Measurements from ENCODE around the gene ARFGAP3.

The ARFGAP3 gene

DNA sequence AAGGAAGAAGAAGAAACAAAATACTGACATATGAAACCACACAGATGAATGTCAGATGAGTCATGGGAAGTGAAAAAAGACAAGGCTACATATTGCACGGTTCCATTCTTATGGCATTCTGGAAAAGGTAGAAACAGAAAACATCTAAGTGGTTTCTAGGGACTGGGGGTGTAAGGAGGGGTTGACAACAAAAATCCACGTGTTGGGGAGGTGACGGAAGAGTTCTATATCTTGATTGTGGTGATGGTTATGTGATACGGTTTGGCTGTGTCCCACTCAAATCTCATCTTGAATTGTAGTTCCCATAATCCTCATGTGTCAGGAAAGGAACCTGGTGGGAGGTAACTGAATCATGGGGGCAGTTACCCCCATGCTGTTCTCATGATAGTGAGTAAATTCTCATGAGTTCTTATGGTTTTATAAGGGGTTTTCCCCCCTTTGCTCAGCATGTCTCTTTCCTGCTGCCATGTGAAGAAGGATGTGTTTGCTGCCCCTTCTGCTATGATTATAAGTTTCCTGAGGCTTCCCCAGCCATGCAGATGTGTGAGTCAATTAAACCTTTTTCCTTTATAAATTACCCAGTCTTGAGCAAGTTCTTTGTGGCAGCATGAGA is 6.4 kb upstream of the ARFGAP3 start:
- peak in 1 of 5 experiments; percentile 42 for DNase-seq

DNA sequence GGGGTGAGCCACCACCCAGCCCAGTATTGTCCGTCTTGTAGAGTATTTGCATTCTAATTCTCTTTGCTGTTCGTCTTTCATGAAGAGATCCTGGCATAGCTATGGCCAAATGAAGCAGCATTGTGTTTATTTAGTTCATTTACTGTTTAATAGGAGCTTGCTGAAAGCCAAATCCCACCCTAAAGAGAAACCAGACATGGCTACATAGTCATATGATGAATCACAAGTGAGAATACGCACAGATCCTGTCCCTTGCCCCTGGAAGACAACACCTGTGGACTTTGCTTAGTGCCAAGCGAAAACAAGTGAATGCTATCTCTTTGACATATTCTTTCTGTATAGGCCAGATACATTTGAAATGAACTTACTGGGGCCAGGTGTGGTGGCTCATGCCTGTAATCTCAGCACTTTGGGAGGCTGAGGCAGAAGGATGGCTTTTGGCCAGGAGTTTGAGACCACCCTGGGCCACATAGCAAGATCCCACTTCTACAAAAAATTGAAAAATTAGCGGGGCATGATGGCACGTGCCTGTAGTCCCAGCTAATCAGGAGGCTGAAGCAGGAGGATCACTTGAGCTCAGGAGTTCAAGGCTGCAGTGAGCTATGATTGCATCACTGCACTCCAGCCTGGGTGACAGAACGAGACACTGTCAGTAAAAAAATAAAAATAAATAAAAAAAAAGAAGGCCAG is 5.1 kb upstream of the ARFGAP3 start:
- no peak for DNase-seq

DNA sequence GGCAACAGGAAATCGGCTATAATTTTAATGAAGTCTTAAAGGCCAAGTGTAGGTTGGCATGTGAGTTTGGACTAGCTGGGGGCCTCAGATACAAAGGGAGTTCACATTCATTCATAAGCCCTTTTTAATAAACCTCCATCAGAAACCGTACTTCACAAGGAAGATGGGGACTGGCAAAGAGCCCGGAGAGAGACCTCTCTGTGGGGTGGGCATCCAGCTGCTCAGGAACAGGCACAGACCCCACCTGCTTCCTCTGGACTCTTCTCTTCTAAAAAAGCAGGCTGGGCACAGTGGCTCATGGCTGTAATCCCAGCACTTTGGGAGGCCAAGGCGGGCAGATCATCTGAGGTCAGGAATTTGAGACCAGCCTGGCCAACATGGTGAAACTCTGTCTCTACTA is 3.9 kb upstream of the ARFGAP3 start:
- no peak for DNase-seq

DNA sequence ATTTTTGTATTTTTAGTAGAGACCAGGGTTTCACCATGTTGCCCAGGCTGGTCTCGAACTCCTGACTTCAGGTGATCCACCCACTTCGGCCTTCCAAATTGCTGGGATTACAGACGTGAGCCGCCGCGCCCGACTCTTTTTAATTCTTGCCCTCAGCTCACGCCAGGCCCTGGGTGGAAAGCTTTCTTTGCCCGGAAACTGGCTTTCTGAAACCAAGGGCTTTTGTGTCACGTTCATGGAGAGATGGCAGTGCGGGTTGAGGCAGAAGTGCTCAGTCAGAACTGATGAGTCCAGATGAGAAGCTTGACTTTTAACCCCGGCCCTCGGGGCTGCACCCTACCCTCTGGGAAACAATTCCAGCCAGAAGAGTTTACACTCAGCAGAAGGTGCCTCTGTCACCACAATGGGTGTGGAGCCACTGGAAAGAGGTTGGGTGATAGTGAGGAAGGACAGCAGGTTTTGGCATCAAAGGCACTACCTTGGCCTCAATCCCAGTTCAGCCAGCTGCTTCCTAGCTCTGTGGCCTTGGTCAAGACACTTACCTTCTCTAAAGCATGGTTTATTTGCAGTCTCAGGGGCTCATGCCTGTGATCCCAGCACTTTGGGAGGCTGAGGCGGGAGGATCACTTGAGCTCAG is 890 bp upstream of the ARFGAP3 start:
- no peak for DNase-seq

DNA sequence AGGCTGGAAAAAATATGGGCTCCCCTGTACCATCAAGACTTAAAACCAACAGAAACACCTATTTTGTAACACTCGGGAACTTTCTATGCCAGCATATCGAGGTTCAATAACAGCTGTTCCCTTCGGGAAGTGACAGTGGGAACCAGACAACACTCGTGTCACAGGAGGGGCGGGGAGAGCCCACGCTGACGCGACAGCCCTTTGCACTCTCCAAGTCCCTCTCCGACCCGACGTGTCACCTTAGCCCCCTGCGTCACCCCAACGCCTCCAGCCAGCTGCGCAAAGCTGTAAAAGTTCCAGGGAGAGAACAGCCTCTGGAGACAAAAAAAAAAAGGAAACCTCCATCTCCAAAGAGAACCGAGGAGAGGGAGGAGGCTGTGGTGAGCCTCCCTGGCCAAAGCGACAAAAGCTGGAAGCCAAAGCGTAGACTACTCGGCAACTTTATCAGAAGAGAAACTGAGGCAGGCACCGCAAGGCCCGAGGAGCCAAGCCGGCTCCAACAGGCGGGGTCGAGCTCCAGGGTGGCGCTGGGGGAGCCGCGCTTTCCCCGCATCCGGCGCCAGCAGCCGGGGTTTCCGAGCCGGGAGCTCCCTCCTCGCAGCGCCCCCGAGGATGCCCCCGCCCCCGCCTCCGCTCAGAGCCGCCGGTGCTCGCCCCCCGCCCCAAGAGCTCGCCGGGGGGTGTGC is 751 bp downstream of the ARFGAP3 start:
- peak; percentile 37 to 81 (median 61) for DNase-seq

DNA sequence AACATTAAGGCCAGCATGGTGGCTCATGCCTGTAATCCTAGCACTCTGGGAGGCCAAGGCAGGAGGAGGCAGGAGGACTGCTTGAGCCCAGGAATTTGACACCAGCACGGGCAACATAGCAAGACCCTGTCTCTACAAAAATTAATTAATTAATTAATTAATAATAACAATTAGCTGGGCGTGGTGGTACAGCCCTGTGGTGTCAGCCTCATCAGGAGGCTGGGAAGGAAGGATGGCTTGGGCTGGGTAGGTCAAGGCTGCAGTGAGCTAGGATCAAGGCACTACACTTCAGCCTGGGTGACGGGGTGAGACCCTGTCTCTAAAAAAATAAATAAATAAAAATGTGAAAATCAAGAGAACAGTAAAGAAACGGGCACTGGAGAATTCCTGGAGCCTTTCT is 1.4 kb downstream of the ARFGAP3 start:
- DNase-seq = no peak

DNA sequence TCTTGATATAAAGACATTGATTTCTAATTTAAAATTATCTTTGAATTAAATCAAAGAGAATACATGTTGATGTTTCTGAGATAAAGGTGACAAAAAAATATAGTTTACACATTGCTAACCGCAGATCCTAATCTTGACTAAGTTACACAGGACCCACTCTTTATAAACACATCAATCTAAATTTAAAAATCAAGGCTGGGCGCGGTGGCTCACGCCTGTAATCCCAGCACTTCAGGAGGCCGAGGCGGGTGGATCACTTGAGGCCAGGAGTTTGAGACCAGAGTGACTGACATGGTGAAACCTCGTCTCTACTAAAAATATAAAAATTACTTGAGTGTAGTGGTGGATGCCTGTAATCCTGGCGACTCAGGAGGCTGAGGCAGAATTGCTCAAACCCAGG is 1.9 kb downstream of the ARFGAP3 start:
- DNase-seq = peak in 1 of 5 experiments; percentile 33

DNA sequence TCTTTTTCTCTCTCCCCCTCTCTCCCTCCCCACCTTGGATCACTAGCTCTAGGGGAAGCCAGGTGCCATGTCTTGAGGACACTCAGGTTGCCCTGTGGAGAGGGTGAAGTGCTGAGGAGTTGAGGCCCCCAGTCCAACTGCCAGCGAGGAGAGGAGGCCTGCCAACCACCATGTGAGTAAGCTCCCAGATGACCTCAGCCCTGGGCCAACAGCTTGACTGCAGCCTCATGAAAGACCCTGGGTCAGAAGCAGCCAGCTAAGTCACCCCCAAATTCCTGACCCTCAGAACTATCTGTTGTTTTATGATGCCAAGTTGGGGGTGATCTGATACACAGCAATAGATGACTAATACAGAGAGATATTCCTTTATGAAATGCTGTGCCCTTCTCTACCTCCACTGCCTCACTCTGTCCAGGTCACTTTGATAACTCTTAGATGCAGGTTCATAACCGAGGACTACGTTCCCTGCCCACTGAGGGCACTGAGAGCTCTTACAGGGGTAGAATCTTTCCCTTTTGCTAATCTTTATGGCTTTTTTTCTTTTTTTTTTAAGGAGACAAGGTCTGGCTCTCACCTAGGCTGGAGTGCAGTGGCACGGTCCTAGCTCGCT is 8.0 kb downstream of the ARFGAP3 start:
- DNase-seq = no peak

DNA sequence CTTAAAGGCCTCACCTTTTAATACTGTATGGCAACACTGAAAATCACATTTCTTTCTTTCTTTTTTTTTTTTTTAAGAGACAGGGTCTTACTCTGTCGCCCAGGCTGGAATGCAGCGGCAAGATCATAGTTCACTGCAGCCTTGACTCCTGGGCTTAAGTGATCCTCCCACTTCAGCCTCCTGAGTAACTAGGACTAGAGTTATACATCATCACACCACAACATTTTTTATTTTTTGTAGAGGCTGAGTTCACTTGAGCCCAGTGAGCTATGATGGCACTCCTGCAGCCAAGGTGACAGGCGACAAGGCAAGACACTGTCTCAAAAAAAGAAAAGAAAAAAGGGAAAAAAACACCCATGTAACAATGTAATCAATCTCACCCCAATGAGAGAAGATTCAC is 10.0 kb downstream of the ARFGAP3 start:
- no peak for DNase-seq

DNA sequence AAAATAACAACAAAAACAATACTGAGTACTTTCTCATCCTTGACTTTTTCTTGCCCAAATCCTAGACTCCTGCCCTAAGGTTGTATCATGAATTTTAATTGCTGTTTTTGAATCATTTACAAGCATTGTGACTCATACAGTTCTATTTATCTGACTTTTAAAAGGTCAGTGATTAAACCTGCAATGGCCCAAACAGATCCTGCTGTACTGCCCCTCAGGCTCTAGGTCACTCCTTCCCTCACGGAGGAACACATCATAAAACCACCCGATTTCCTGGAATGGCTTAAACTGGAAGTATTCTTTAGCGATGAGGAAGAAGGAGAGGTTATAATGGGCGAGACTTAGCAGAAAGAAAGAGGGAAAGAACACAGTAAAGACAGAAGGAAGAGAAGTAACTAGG is 12.3 kb downstream of the ARFGAP3 start:
- no peak for DNase-seq

DNA sequence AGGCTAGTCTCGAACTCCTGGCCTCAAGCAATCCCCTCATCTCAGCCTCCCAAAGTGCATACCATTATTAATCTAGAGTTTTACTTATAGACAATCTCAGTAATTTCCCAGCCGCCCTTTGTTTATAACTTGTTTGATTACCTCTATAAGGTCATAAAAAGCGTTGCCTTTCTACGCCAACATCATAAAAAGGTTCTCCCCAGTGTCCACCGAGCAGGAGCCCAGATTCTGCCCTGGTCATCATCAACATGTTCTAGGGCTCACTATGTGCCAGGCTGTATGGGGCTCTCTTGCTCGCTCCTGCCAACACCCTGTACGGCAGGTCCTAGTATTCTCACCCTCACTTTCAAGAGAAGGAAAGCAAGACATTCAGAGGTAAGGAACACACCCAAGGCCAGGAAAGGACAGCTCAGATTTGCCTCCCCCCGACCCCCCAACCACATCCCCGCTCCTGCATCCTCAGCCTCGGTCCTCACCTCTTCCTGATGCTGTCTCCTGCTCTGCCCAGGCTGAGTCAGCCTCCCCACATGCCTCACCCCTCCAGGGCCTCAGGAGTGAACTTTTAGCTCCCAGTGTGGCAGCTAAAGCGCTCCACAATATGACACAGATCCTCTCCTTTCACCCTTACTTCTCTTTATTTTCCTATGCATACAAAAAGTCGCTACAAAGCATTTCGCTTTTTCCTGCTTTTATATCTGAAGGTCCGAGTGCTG is 14.3 kb downstream of the ARFGAP3 start:
- DNase-seq = no peak

DNA sequence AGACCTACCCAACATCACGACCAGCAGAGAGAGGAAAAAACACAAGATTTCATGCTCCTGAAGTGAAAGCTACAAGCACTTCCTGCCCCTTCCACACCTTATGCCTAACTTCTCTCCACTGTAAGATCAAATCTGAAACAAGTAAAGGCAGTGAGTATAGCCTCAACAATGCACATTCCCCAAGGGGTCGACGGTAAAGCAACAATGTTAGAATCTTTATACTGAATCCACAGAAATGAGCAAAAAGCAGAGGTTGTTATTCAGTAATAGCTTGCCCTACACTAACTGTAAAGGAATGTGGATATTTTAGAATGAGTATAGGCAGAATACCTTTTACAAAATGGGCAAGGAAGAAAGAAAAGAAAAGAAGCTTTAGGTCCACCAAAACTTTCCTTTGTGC is 15.6 kb downstream of the ARFGAP3 start:
- DNase-seq = no peak

DNA sequence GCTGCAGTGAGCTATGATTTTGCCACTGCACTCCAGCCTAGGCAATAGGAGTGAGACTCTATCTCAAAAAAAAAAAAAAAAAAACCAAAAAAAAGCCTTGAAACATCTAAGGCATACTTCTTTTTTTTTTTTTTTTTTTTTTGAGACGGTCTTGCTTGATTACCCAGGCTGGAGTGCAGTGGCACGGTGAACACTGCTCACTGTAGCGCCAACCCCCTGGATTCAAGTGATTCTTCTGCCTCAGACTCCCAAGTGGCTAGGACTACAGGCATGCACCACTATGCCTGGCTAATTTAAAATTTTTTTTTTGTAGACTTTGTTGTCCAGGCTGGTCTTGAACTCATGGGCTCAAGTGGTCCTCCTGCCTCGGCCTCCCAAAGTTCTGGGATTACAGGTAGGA is 19.5 kb downstream of the ARFGAP3 start:
- DNase-seq = no peak

DNA sequence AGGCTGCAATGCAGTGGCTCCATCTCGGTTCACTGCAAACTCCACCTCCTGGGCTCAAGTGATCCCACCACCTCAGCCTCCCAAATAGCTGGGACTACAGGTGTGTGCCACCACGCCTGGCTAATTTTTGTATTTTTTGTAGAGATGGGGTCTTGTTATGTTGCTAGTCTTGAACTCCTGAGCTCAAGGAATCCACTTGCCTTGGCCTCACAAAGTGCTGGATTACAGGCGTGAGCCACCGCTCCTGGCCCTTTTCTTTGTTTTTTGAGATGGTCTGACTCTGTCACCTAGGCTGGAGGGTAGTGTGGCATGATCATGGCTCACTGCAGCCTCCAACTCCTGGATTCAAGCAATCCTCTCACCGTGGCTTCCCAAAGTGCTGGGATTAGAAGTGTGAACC is 21.0 kb downstream of the ARFGAP3 start:
- DNase-seq = no peak

DNA sequence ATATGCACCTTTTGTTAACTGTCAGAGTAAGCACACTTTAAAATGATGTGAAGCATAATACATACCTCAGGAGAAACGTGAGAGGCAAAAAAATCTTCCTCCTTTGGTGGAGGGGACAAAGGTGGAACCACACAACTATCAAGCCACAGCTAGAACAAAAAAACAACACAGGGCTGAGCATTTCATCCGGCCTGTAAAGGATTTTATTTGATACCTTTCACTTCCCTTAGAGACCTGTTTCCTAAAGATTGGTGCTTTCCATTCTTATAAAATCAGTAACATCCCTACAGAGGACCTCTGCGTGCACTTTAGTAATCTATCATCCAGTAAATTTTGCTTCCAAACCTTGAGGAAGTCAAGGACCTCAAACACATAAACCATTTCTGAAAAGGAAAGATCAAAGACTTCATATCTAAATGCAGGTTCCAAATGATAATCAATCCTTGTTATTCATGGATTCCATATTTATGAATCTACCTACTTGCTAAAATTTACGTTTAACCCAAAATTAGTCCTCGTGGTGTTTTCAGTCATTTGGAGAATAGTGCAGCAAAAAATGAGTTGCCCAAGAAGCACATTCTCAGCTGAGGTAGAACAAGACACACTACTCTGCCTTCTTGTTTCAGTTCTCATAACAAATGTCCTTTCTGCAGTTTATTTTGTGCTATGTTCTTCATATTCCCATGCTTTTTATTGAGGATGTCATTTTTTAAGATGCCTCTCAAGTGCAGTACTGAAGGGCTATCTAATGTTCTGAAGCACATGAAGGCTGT is 22.7 kb downstream of the ARFGAP3 start:
- no peak for DNase-seq

DNA sequence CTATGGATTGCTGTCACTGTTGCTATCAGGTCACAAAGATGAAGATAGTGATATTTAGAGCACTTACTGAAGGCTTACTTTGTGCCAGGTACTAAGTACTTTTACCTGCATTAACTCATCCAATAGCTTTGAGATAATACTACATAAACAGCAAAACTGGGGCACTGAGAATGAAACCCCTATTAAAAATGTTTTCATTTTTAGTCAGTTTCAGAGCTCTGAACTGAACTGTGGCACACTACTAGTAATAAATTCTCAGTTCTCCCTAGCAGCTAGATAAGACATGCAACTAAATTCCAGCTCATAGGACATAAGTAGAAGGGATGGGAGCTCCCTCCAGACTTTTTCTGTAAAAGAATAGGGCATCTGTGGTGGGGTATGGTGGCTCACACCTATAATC is 24.0 kb downstream of the ARFGAP3 start:
- no peak for DNase-seq

DNA sequence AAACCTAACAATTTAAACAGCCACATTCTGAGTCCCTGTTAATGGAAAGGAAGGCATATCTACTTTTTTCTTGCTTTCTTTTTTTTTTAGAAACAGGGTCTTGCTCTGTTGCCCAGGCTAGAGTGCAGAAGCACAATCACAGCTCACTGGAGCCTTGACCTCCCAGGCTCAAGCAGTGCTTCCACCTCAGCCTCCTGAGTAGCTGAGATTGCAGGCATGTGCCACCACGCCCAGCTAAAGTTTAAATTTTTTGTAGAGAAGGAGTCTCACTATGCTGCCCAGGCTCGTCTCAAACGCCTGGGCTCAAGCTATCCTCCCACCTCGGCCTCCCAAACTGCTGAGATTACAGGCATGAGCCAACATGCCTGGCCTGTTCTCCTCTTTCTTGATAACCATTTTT is 25.4 kb downstream of the ARFGAP3 start:
- DNase-seq = no peak

DNA sequence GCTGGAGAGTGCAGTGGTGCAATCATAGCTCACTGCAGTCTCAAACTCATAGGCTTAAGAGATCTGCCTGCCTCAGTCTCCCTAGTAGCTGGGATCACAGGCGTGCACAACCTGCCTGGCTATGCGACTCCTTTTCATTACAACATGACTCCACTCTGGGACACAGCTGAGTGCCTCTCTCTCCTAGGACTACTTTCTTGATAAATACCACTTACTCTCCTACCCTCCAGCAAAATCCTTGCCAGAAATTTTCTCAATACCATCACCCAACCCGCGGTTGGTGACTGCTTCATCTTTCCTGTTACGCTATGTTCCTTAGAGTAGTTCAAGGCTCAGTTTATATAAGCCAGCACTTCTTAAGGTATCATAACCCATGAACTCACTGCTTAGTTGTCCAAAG is 26.9 kb downstream of the ARFGAP3 start:
- DNase-seq = no peak

DNA sequence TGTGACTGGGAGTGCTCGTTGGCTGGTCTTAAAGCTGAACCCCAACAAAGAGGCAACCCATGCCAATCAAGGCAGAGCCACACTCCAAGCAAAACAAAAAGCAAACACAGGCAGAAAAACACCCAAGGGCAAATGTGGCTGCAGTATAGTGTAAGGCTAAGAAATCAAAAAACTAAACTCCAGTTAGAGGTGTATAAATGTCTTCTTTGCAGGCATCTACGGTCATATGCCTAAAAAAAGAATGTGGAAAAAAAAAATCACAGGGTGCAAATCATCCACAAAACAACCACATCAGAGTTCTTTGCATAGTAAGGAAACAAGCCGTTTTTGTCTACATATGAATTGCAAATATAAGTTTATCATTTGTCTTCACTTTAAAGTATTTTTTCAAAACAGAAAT is 27.8 kb downstream of the ARFGAP3 start:
- DNase-seq = no peak

DNA sequence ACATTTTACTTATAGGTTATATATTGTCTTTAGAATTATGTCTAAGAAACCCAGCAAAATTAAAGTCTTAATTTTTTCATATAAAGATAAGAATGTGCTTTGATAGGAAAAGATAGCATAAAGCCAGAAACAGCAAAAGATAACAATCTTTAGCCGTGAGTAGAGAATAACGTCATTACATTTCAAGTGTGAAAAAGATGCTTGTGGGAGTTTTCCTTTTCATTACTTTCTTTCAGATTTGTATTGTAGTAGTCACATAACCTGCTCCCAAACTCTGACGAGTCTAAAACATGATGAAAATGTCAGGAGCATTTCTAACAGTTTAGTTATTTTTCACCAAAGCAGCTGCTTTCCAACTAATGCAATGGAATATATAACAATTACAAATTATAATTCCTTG is 31.3 kb downstream of the ARFGAP3 start:
- peak in 1 of 5 experiments; percentile 50 for DNase-seq

DNA sequence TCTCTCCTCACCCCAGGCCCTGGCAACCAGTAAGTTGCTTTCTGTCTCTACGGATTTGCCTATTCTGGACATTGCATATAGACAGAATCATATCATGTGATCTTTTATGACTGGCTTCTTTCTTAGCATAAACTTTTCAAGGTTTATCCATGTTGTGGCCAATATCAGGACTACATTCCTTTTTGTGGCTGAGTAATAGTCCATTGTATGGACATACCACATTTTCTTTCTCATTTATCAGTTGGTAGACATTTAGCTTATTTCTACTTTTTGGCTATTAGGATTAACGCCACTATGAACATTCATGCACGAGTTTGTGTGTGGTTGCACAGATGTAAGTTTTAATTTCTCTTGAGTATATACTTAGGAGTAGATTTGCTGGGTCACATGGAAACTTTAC is 35.7 kb downstream of the ARFGAP3 start:
- no peak for DNase-seq

All from T-helper 2 cell (primary cell).